Measurements from ENCODE around the gene SPATA32. TPM values are rescaled to one million over a fixed set of nuclear protein-coding genes. Genes with fewer than 3 reads are reported as not detected.
A peak's percentile ranks its signal among the peaks of the same experiment; 100 is the strongest.

Gene SPATA32
- total RNA-seq, 1 experiment from 2014 or later: 0.85 TPM

GRCh38 chr17:45222014-45222288 lies 39.9 kb downstream of the SPATA32 start:
- H3K4me1 Mint-ChIP-seq (ENCODE audit: low read depth, unreplicated experiment): peaks cover 21% of the 10 kb centered on the region
- intact Hi-C loops (cut with micrococcal nuclease; ENCODE audit: unreplicated experiment): no loop called here
- peaks cover 46% of the 10 kb centered on the region for H3K27me3 Mint-ChIP-seq (ENCODE audit: unreplicated experiment)
- no peak for TF ChIP-seq CTCF (IDR thresholded peaks at IDR 0.05; ENCODE audit: unreplicated experiment)
- BruUV-seq (replicated peaks): no TSS peak
- no peak for DNase-seq
- H3K27ac Mint-ChIP-seq (ENCODE audit: unreplicated experiment): peak overlapping the region; percentile 60
- H3K4me3 Mint-ChIP-seq (ENCODE audit: low read depth, unreplicated experiment): peak overlapping the region; percentile 72
- CTCF ChIA-PET: interaction anchor here (1.0 kb wide), 1 partner anchor 13 kb away, joined by 4 read pairs; no protein-coding TSS in a partner anchor
- peaks cover 16% of the 10 kb centered on the region for H3K36me3 Mint-ChIP-seq (ENCODE audit: insufficient read depth, unreplicated experiment)
- H3K9me3 Mint-ChIP-seq (ENCODE audit: low read depth, unreplicated experiment): no peaks in the 10 kb centered on the region

GRCh38 chr17:45221081-45222013 lies 40.5 kb downstream of the SPATA32 start, which contains the start of gene FMNL1:
Gene FMNL1 (plus strand): TSS chr17:45221885. CDS start chr17:45222125, 240 bp downstream.
- H3K27ac Mint-ChIP-seq (ENCODE audit: unreplicated experiment): peak within 1 kb of the TSS; percentile 60
- peaks cover 15% of the 10 kb centered on the region for H3K4me1 Mint-ChIP-seq (ENCODE audit: low read depth, unreplicated experiment)
- no TSS peak for BruUV-seq (replicated peaks)
- peaks cover 16% of the 10 kb centered on the region for H3K36me3 Mint-ChIP-seq (ENCODE audit: insufficient read depth, unreplicated experiment)
- peak; percentile 53 for DNase-seq
- peaks cover 46% of the 10 kb centered on the region for H3K27me3 Mint-ChIP-seq (ENCODE audit: unreplicated experiment)
- no peak for TF ChIP-seq CTCF (IDR thresholded peaks at IDR 0.05; ENCODE audit: unreplicated experiment)
- intact Hi-C loops (cut with micrococcal nuclease; ENCODE audit: unreplicated experiment): no loop called here
- no peaks in the 10 kb centered on the region for H3K9me3 Mint-ChIP-seq (ENCODE audit: low read depth, unreplicated experiment)
- CTCF ChIA-PET: interaction anchor here (1.0 to 3.8 kb wide), 3 partner anchors 9 to 86 kb away, joined by 4 to 66 read pairs (median 32); partner anchors contain the start of gene ACBD4
- H3K4me3 Mint-ChIP-seq (ENCODE audit: low read depth, unreplicated experiment): peak within 1 kb of the TSS; percentile 72

GRCh38 chr17:45220079-45220478 lies 41.8 kb downstream of the SPATA32 start:
- DNase-seq: no peak
- no peak for TF ChIP-seq CTCF (IDR thresholded peaks at IDR 0.05; ENCODE audit: unreplicated experiment)
- Mint-ChIP-seq H3K9me3 (ENCODE audit: low read depth, unreplicated experiment) (no peaks in the 10 kb centered on the region), H3K4me3 (ENCODE audit: low read depth, unreplicated experiment) (no peak overlapping the region), H3K27ac (ENCODE audit: unreplicated experiment) (no peak overlapping the region), H3K36me3 (ENCODE audit: insufficient read depth, unreplicated experiment) (peaks cover 16% of the 10 kb centered on the region), H3K4me1 (ENCODE audit: low read depth, unreplicated experiment) (peaks cover 6% of the 10 kb centered on the region), H3K27me3 (ENCODE audit: unreplicated experiment) (peaks cover 46% of the 10 kb centered on the region)
- CTCF ChIA-PET: interaction anchor here (0.7 to 3.8 kb wide), 8 partner anchors 11 to 729 kb away, joined by 3 to 66 read pairs (median 12); partner anchors contain the start of genes ACBD4, C1QL1 and HEXIM1
- intact Hi-C loops (cut with micrococcal nuclease; ENCODE audit: unreplicated experiment): no loop called here
- BruUV-seq (replicated peaks): no TSS peak

GRCh38 chr17:45218895-45219661 lies 42.8 kb downstream of the SPATA32 start:
- H3K9me3 Mint-ChIP-seq (ENCODE audit: low read depth, unreplicated experiment): no peaks in the 10 kb centered on the region
- peaks cover 16% of the 10 kb centered on the region for H3K36me3 Mint-ChIP-seq (ENCODE audit: insufficient read depth, unreplicated experiment)
- DNase-seq: peak; percentile 95
- intact Hi-C loops (cut with micrococcal nuclease; ENCODE audit: unreplicated experiment): loop anchor here (1.0 kb wide), 3 partner anchors 16 to 206 kb away; no protein-coding TSS in a partner anchor
- TF ChIP-seq CTCF (IDR thresholded peaks at IDR 0.05; ENCODE audit: unreplicated experiment): peak; percentile 98
- BruUV-seq (replicated peaks): no TSS peak
- H3K4me1 Mint-ChIP-seq (ENCODE audit: low read depth, unreplicated experiment): no peaks in the 10 kb centered on the region
- H3K4me3 Mint-ChIP-seq (ENCODE audit: low read depth, unreplicated experiment): no peak overlapping the region
- CTCF ChIA-PET: interaction anchor here (0.5 to 3.8 kb wide), 27 partner anchors 12 to 730 kb away, joined by 3 to 66 read pairs (median 4); partner anchors contain the start of genes ACBD4, C1QL1 and HEXIM1
- H3K27me3 Mint-ChIP-seq (ENCODE audit: unreplicated experiment): peaks cover 43% of the 10 kb centered on the region
- H3K27ac Mint-ChIP-seq (ENCODE audit: unreplicated experiment): no peak overlapping the region

All from Calu3 (cell line).